C4-2B (cell line): Measurements from ENCODE around the gene PALM2AKAP2.

Experiments
- H3K27ac ChIP-seq: fragments of 450-650 bp; 2 replicates; pipeline ENCODE4 v1.5.1; 2017
- ZFX ChIP-seq: fragments of 450-650 bp; IDR thresholded peaks from 2 replicates; pipeline ENCODE4 v1.6.1; 2017
- TF ChIP-seq, protein P1 (sequence below): fragments of 450-650 bp; conservative IDR thresholded peaks from 2 replicates; pipeline ENCODE4 v1.5.1; 2017; ENCODE audit warnings: mild to moderate bottlenecking

Gene PALM2AKAP2

DNA sequence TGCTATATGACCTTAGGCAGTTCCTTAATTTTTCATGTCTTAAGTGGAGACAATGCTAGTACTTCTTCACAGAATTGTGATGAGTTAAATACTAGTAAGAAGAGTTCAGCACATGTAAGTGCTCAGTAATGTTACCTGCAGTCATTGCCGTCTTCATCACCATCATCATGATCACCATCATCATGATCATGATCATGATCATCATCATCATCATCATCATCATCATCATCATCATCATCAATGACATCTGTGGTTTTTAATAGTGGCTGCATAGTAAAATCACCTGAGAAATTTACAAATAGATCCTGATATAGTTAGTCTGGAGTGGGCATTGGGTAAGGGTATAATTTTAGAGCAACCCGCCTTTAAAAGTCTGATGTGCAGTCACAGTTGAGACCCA is 14.7 kb upstream of the PALM2AKAP2 start:
- TF ChIP-seq, protein P1, sequence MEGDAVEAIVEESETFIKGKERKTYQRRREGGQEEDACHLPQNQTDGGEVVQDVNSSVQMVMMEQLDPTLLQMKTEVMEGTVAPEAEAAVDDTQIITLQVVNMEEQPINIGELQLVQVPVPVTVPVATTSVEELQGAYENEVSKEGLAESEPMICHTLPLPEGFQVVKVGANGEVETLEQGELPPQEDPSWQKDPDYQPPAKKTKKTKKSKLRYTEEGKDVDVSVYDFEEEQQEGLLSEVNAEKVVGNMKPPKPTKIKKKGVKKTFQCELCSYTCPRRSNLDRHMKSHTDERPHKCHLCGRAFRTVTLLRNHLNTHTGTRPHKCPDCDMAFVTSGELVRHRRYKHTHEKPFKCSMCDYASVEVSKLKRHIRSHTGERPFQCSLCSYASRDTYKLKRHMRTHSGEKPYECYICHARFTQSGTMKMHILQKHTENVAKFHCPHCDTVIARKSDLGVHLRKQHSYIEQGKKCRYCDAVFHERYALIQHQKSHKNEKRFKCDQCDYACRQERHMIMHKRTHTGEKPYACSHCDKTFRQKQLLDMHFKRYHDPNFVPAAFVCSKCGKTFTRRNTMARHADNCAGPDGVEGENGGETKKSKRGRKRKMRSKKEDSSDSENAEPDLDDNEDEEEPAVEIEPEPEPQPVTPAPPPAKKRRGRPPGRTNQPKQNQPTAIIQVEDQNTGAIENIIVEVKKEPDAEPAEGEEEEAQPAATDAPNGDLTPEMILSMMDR = no peak
- no peak for TF ChIP-seq ZFX
- no peak overlapping the region for H3K27ac ChIP-seq

- TF ChIP-seq, protein P1 = no peak
- TF ChIP-seq ZFX = no peak
- no peak overlapping the region for H3K27ac ChIP-seq
Observed at GRCh38 chr9:109765830-109766229, 14.2 kb upstream of the PALM2AKAP2 start.

GRCh38 chr9:109766351-109766750 is 13.6 kb upstream of the PALM2AKAP2 start:
- no peak overlapping the region for H3K27ac ChIP-seq
- TF ChIP-seq ZFX = no peak
- TF ChIP-seq, protein P1 = no peak

DNA sequence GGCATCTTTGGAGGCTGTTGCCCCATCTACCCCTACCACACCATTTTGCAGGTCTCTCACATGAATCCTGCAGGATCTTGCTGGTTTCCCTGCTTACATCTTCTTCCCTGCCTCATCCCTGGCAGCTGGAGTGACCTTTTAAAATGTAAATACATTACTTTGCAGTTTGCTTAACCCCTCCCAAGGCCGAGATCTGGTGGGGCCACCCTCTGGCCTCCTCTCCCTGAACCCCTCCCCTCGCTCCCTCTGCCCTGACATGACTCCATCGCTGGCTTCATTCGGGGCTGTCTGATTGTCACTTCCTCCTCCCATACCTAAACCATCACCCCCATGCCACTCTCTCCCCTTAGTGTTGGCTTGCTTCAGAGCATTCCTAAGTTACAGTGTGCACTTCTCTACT is 12.6 kb upstream of the PALM2AKAP2 start:
- H3K27ac ChIP-seq = no peak overlapping the region
- TF ChIP-seq, protein P1 = no peak
- no peak for TF ChIP-seq ZFX

GRCh38 chr9:109767814-109768213 is 12.2 kb upstream of the PALM2AKAP2 start:
- TF ChIP-seq, protein P1 = no peak
- no peak for TF ChIP-seq ZFX
- no peak overlapping the region for H3K27ac ChIP-seq

GRCh38 chr9:109769250-109769649 is 10.7 kb upstream of the PALM2AKAP2 start:
- no peak for TF ChIP-seq ZFX
- TF ChIP-seq, protein P1 = no peak
- H3K27ac ChIP-seq = no peak overlapping the region

DNA sequence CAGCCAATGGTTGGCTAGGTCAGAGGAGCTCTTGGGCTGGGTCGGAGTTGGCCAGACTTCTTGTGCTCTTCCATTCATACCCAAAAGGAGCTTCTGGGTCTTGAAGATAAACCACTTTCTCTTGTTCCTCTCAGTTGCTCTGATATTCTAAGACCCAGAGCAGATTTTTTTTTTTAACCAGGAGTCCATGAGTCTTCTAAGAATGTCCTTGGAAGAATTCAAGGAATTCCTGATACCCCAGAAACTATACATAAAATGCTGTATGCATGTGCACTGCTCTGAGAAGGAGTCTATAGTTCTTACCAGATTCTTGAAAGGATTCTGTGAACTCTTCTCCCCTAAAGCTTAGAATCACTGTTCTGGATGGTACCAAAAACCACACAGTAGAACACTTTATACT is 9.9 kb upstream of the PALM2AKAP2 start:
- H3K27ac ChIP-seq = no peak overlapping the region
- TF ChIP-seq ZFX = no peak
- TF ChIP-seq, protein P1 = no peak

DNA sequence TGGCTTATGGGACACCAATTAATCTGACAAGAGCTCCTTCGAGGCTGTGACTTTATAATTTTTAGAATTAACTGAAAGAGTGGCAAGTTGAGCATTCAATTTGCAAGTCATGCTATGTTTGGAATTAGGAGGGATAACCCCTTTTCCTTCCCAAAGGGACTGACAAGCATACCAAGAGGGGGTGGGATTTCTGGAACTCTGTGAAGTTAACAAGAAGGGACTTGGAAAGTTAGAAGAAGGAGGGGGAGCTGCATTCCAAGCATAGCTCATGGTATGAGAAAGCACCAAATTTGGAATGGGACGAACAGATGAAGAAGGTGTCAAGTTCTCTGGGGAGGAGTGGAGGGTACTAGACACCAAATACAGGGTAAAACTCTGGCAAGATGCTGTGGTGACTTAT is 8.9 kb upstream of the PALM2AKAP2 start:
- no peak overlapping the region for H3K27ac ChIP-seq
- TF ChIP-seq, protein P1 = no peak
- TF ChIP-seq ZFX = no peak
